GM18511 (cell line): ENCODE results near the gene MYEOV.

Source experiments
- ATAC-seq: cut with Tn5 transposase; IDR thresholded peaks from one replicate; pipeline ENCODE4 v1.9.1; 2021; ENCODE audit warnings: mild to moderate bottlenecking, moderate library complexity; ENCODE audit not compliant: unreplicated experiment

Gene MYEOV

GRCh38 chr11:69314555-69314954 lies 20.6 kb downstream of the MYEOV start:
- no peak for ATAC-seq

DNA sequence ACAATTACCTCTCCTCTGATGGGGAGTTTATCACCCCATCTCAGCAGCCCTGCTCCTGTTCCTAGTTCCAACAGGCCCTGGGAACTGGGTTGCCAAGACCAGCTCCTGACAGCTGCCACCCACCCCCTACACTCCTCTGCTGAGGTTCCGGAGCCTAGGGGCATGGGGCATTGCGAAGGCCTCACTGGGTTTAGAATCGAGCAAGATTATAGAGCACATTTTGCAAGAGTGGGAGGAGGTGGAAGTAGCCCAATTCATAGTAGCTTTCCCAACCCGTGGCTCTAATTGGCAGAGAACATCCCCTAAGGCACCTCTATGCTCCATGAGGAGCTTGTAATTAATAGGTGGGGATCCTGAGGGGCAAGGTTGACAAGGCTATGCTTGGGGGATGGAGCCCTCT lies 23.0 kb downstream of the MYEOV start:
- no peak for ATAC-seq

- no peak for ATAC-seq
These were observed 23.6 kb downstream of the MYEOV start for GRCh38 chr11:69317401-69318092.

- ATAC-seq, result no peak
These were observed 24.1 kb downstream of the MYEOV start for GRCh38 chr11:69318093-69318420.

GRCh38 chr11:69319255-69320106 lies 25.5 kb downstream of the MYEOV start:
- ATAC-seq, result no peak

- no peak for ATAC-seq
These were observed 26.4 kb downstream of the MYEOV start for GRCh38 chr11:69320326-69320725.

DNA sequence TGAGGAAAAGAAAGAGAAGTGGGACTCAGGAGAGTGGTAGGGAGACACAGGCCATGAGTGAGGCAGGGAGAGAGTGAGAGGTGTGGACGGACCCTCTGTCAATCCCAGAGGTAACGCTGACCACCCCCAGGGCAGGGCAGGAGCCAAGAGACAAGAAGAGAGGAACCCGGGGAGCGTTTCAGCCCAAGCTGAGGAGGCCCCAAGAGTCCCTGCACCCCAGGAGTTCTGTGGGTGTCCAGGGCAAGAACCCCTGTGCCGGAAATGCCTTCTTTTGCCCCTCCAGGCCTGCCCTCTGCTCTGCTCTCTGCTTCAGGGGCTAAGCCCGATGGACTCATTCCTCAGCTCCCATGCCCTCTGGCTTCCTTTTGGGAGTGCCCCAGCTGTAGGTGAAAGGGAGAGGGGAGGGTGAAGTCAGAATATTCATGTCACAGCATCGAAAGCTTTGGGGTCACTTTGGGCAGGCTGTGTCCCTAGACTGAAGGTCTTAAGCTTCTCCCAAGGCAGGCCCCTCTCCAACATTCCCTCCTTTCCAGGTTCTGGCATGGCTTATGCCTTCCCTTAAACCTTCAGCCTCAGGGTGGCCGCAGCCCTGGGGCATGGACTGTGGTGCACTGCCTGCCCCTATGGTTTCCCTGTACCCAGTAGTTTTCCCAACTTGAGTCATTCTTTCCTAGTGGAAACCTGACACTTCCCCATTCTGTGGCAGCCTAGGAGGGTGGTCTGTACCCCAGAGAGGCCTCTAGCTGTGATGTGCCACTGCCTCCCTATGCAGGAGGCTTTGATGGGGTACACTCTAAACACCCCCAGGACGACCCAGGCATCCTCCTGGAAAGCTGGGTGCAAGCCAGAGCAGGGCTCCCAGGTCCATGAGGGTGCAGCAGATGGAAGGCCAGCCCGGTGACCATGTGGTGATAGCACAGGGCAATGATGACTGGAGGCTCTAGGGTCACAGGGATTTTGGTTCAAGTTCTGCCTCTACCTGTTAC lies 27.1 kb downstream of the MYEOV start:
- no peak for ATAC-seq

GRCh38 chr11:69321877-69322361 lies 28.0 kb downstream of the MYEOV start:
- no peak for ATAC-seq

DNA sequence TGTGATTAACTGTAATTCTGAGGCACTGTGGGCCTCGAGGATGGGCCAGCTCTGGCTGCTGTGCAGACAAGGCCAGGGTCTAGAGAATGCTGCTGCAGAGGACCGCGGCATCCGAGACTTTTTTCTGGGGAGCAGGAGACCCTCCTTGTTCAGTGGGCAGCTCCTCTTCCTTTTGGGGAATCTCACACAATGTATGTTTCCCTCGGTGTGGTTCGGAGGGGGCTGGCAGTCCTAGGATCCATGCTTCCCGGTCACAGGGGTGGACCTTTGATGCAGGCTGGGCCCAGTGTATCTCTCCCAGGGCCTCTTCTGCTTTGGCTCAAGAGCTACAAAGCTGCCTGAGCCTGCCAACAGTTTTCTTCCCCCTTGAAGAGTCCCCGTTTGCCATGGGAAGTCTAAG lies 31.5 kb downstream of the MYEOV start:
- no peak for ATAC-seq

- ATAC-seq, result no peak
These were observed 32.8 kb downstream of the MYEOV start for GRCh38 chr11:69326622-69327219.

DNA sequence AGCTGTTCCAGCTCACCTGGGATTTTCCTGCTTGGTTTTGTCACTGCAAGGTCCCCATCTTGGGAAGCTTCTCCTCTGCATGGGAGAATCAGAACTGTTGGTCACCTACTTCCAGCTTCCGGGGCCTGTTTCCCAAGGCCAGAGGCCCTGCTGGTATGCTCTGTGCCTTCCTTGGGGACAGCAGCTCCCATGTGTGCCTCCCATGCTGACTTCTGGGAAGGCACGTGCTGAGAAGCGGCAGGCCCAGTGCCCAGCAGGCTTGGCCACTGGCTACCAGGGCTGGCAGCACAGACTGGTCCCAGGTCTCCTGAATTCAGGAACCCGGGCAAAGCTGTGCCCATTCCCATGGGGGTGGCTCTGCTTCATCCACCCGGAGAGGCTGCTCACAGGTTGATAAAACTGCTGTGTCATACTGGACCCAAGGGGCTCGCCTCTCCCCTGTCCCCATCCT lies 33.8 kb downstream of the MYEOV start:
- no peak for ATAC-seq

- ATAC-seq, result no peak
These were observed 34.3 kb downstream of the MYEOV start for GRCh38 chr11:69328231-69328630.

- ATAC-seq, result no peak
These were observed 35.6 kb downstream of the MYEOV start for GRCh38 chr11:69329581-69329980.

GRCh38 chr11:69330330-69330729 lies 36.4 kb downstream of the MYEOV start:
- ATAC-seq, result no peak

DNA sequence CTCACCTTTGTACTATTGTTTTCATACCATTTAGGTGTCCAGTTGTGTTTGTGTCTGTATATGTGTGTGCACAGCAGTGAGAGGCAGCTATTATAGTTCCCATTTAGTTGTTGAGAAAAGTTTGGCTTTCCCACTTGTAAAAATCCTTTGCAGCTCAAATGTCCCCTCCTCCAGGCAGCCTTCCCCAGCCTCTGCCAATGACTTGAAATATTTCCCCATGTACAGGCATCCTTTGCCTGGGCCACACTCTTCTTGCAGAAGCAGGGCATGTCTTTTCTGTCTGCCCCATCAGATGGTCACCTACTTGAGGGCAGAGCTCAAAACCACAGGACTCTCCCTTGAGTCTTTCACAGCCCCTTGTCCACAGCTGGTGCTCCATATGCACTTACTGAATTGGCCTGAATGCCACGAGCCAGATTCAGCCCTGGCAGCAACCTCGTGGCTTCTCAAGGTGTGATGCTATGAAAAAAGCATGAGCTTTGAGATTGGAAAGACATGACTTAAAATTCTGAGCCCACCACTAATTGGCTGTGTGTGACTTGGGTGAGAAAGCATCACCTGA lies 39.3 kb downstream of the MYEOV start:
- ATAC-seq, result no peak

- no peak for ATAC-seq
These were observed 39.9 kb downstream of the MYEOV start for GRCh38 chr11:69333879-69334278.

GRCh38 chr11:69335007-69335780 lies 41.2 kb downstream of the MYEOV start:
- ATAC-seq, result no peak

DNA sequence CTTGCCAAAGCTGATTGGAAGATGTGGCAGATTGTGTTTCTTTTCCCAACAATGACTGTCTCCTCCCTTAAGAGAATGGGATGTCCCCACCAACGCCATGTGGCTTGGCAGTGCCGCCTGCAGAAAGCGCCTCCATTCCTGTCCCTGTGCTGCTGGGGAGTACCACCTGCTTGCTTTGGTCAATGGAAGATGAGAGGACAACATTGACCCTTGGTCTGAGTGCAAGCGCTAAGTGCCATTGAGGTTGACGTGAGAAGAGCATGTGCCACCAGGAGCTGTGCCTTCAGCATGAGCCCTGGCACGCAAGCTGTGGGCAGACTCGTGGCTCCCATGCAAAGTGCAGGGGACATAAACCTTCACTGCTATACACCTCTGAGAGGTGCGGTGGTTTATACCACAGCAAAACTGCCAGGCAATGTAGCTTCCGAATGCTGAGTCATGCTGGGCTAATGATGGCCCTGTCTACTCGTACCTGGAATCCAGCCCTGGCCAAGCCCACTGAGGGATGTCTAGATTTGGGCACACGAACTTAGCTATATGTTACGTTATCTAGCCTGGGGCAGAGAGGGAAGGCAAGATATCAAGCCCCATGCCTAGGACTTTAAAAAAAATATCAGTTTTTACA lies 41.9 kb downstream of the MYEOV start:
- no peak for ATAC-seq

- ATAC-seq, result peak; percentile 72
These were observed 43.3 kb downstream of the MYEOV start for GRCh38 chr11:69337211-69337721.
